ENCODE results near the gene XPO4.

Gene XPO4

GRCh38 chr13:20826843-20827560, 75.5 kb downstream of the XPO4 start:
- no peak overlapping the region for H3K27ac Mint-ChIP-seq
- H3K4me1 Mint-ChIP-seq (ENCODE audit: low read depth): peaks cover 10% of the 10 kb centered on the region
- H3K9me3 Mint-ChIP-seq: no peaks in the 10 kb centered on the region
- no peak overlapping the region for H3K4me3 Mint-ChIP-seq
- no peaks in the 10 kb centered on the region for H3K27me3 Mint-ChIP-seq
- H3K36me3 Mint-ChIP-seq (ENCODE audit: low read depth): peaks cover 31% of the 10 kb centered on the region

- Mint-ChIP-seq H3K4me3 (no peak overlapping the region), H3K27ac (no peak overlapping the region), H3K27me3 (no peaks in the 10 kb centered on the region)
Observed at GRCh38 chr13:20826301-20826700, 76.2 kb downstream of the XPO4 start.

GRCh38 chr13:20825477-20825875, 77.1 kb downstream of the XPO4 start:
- Mint-ChIP-seq H3K9me3 (no peaks in the 10 kb centered on the region), H3K27ac (no peak overlapping the region), H3K4me3 (no peak overlapping the region), H3K27me3 (no peaks in the 10 kb centered on the region), H3K36me3 (ENCODE audit: low read depth) (peaks cover 43% of the 10 kb centered on the region), H3K4me1 (ENCODE audit: low read depth) (peaks cover 22% of the 10 kb centered on the region)

More at GRCh38 chr13:20826301-20826700, 76.2 kb downstream of the XPO4 start:
- Mint-ChIP-seq H3K9me3 (no peaks in the 10 kb centered on the region), H3K36me3 (ENCODE audit: low read depth) (peaks cover 35% of the 10 kb centered on the region), H3K4me1 (ENCODE audit: low read depth) (peaks cover 14% of the 10 kb centered on the region)

GRCh38 chr13:20824762-20825476, 77.6 kb downstream of the XPO4 start:
- Mint-ChIP-seq H3K27ac (peak overlapping the region; percentile 76), H3K9me3 (no peaks in the 10 kb centered on the region), H3K36me3 (ENCODE audit: low read depth) (peaks cover 48% of the 10 kb centered on the region), H3K27me3 (no peaks in the 10 kb centered on the region), H3K4me1 (ENCODE audit: low read depth) (peaks cover 27% of the 10 kb centered on the region), H3K4me3 (no peak overlapping the region)

GRCh38 chr13:20823071-20823470, 79.5 kb downstream of the XPO4 start:
- peaks cover 52% of the 10 kb centered on the region for H3K36me3 Mint-ChIP-seq (ENCODE audit: low read depth)
- H3K9me3 Mint-ChIP-seq: no peaks in the 10 kb centered on the region
- no peak overlapping the region for H3K27ac Mint-ChIP-seq
- no peaks in the 10 kb centered on the region for H3K27me3 Mint-ChIP-seq
- H3K4me1 Mint-ChIP-seq (ENCODE audit: low read depth): peaks cover 22% of the 10 kb centered on the region
- H3K4me3 Mint-ChIP-seq: no peak overlapping the region

GRCh38 chr13:20822406-20822805, 80.1 kb downstream of the XPO4 start:
- H3K4me3 Mint-ChIP-seq: no peak overlapping the region
- H3K27ac Mint-ChIP-seq: no peak overlapping the region
- no peaks in the 10 kb centered on the region for H3K9me3 Mint-ChIP-seq
- H3K36me3 Mint-ChIP-seq (ENCODE audit: low read depth): peaks cover 54% of the 10 kb centered on the region
- H3K27me3 Mint-ChIP-seq: no peaks in the 10 kb centered on the region
- peaks cover 21% of the 10 kb centered on the region for H3K4me1 Mint-ChIP-seq (ENCODE audit: low read depth)

- Mint-ChIP-seq H3K4me3 (no peak overlapping the region), H3K27ac (no peak overlapping the region), H3K4me1 (ENCODE audit: low read depth) (peaks cover 21% of the 10 kb centered on the region), H3K36me3 (ENCODE audit: low read depth) (peaks cover 55% of the 10 kb centered on the region), H3K9me3 (no peaks in the 10 kb centered on the region), H3K27me3 (no peaks in the 10 kb centered on the region)
Observed at GRCh38 chr13:20819715-20820114, 82.8 kb downstream of the XPO4 start.

- no peaks in the 10 kb centered on the region for H3K9me3 Mint-ChIP-seq
- H3K27me3 Mint-ChIP-seq: no peaks in the 10 kb centered on the region
- H3K27ac Mint-ChIP-seq: no peak overlapping the region
- H3K36me3 Mint-ChIP-seq (ENCODE audit: low read depth): peaks cover 57% of the 10 kb centered on the region
- H3K4me1 Mint-ChIP-seq (ENCODE audit: low read depth): peaks cover 19% of the 10 kb centered on the region
- no peak overlapping the region for H3K4me3 Mint-ChIP-seq
Observed at GRCh38 chr13:20815464-20815863, 87.1 kb downstream of the XPO4 start.

GRCh38 chr13:20814224-20814910, 88.2 kb downstream of the XPO4 start:
- H3K4me1 Mint-ChIP-seq (ENCODE audit: low read depth): peaks cover 10% of the 10 kb centered on the region
- no peaks in the 10 kb centered on the region for H3K27me3 Mint-ChIP-seq
- no peaks in the 10 kb centered on the region for H3K9me3 Mint-ChIP-seq
- no peak overlapping the region for H3K4me3 Mint-ChIP-seq
- H3K36me3 Mint-ChIP-seq (ENCODE audit: low read depth): peaks cover 58% of the 10 kb centered on the region
- no peak overlapping the region for H3K27ac Mint-ChIP-seq

GRCh38 chr13:20812890-20813289, 89.7 kb downstream of the XPO4 start:
- H3K4me3 Mint-ChIP-seq: no peak overlapping the region
- H3K4me1 Mint-ChIP-seq (ENCODE audit: low read depth): peaks cover 10% of the 10 kb centered on the region
- H3K27me3 Mint-ChIP-seq: no peaks in the 10 kb centered on the region
- no peaks in the 10 kb centered on the region for H3K9me3 Mint-ChIP-seq
- H3K36me3 Mint-ChIP-seq (ENCODE audit: low read depth): peaks cover 53% of the 10 kb centered on the region
- H3K27ac Mint-ChIP-seq: peak overlapping the region; percentile 63

GRCh38 chr13:20810808-20811207, 91.7 kb downstream of the XPO4 start:
- Mint-ChIP-seq H3K27ac (peak overlapping the region; percentile 5), H3K4me3 (no peak overlapping the region), H3K36me3 (ENCODE audit: low read depth) (peaks cover 56% of the 10 kb centered on the region), H3K9me3 (no peaks in the 10 kb centered on the region), H3K4me1 (ENCODE audit: low read depth) (peaks cover 10% of the 10 kb centered on the region), H3K27me3 (no peaks in the 10 kb centered on the region)

GRCh38 chr13:20808874-20809273, 93.7 kb downstream of the XPO4 start:
- Mint-ChIP-seq H3K9me3 (no peaks in the 10 kb centered on the region), H3K4me3 (no peak overlapping the region), H3K27me3 (no peaks in the 10 kb centered on the region), H3K36me3 (ENCODE audit: low read depth) (peaks cover 65% of the 10 kb centered on the region), H3K27ac (no peak overlapping the region), H3K4me1 (ENCODE audit: low read depth) (peaks cover 13% of the 10 kb centered on the region)

GRCh38 chr13:20803180-20803965, 99.2 kb downstream of the XPO4 start:
- Mint-ChIP-seq H3K4me1 (ENCODE audit: low read depth) (peaks cover 28% of the 10 kb centered on the region), H3K27ac (peak overlapping the region; percentile 69), H3K36me3 (ENCODE audit: low read depth) (peaks cover 54% of the 10 kb centered on the region), H3K27me3 (no peaks in the 10 kb centered on the region), H3K9me3 (no peaks in the 10 kb centered on the region), H3K4me3 (no peak overlapping the region)

- Mint-ChIP-seq H3K9me3 (no peaks in the 10 kb centered on the region), H3K27ac (peak overlapping the region; percentile 24), H3K36me3 (ENCODE audit: low read depth) (peaks cover 63% of the 10 kb centered on the region), H3K4me1 (ENCODE audit: low read depth) (peaks cover 41% of the 10 kb centered on the region), H3K4me3 (no peak overlapping the region), H3K27me3 (no peaks in the 10 kb centered on the region)
Observed at GRCh38 chr13:20801707-20802106, 100.8 kb downstream of the XPO4 start.
